HG03103 (cell line): Measurements from ENCODE around the gene STK32A.
A peak's percentile ranks its signal among the peaks of the same experiment; 100 is the strongest.

Experiments used
- ATAC-seq: cut with Tn5 transposase; IDR thresholded peaks from one replicate; pipeline ENCODE4 v1.9.1; 2021; ENCODE audit warnings: low read depth; ENCODE audit not compliant: unreplicated experiment

The STK32A gene

DNA sequence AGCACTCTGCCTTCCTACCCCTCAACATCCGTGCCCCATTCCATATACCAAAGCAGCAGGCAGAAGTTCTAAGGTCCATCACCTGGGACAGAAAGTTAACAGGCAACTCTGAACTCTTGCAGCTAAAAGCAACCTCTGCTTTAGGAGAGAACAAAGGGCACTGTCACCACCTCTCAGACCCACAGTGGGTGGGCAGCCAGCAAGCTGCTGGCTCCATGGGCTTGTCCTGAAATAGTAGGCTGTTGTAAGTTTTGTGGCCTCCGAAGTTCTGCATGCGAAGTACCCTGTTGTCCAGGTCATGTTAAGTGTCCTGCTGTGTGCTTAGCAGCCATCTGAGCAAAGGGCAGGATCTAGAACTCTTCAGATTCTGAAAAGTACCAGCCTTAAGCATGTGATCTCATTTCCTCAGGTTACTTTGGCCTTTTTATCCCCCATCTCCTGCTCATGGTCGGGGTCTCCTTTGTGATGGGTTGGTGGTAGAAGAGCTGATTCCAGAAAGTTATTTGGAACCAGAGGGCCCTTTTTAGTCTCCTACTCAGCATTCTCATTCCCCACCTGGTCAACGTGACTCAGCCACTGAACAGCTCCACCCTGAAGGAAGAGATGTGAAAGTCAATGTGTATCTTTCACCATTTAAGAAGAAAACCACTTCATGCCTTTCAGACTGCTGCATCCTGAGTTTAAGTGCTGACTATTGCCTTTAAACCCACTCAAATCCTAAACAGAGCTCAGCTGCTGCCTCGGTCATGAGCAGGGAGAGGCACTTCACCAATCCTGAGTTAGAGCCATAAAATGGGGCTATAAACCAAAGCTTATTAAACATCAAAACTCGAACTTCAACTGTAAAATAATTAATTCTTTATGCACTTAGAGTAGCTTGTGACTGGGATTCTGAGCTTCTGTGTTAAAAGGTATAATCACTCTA is 153.6 kb downstream of the STK32A start:
- ATAC-seq, result no peak

DNA sequence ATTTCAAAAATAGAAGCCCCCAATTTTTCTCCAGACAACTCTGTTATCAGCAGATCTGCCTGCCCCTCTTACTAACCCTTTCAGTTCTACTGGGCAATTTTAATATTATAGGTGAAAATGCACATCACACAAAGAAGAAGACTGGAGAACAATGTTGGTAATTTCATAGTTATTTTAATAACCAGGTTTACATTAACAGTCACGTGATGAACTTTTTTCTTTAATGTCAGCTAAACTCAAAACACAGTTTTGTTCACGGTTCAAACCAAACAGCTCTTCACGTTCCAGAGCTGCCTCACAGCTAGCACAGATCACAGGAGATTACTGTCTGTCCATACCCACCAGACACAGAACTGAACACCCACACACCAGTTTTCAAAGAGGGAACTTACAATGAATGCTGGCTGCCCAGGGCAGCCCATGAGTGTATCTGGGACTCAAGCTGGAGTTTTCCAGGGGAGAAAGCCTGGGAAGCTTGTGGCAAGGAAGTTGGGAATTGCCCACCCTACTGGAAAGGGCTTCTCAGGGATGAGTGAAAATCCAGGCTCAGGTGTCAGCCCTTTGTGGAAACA is 155.9 kb downstream of the STK32A start:
- ATAC-seq, result no peak

GRCh38 chr5:147391781-147392180 is 157.0 kb downstream of the STK32A start:
- ATAC-seq, result peak; percentile 79

- no peak for ATAC-seq
These were observed 159.2 kb downstream of the STK32A start for GRCh38 chr5:147393874-147394672.

- no peak for ATAC-seq
These were observed 161.4 kb downstream of the STK32A start for GRCh38 chr5:147396070-147396823.

GRCh38 chr5:147397616-147398015 is 162.8 kb downstream of the STK32A start:
- no peak for ATAC-seq

DNA sequence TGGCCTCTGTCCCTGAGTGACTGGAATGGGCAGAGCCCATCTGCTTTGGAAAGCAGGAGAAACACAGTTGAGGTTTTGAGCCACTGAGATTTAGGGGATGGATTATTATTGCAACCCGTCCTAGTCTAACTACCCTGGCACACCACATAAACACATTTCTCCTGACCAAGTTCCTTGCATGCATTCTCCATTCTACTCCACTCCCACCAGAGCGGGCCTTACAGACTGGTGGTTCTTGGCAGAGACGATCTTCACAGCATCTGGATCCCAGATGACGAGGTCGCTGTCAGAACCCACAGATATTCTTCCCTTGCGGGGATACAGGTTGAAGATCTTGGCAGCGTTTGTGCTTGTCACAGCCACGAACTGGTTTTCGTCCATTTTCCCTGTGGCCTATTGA is 164.0 kb downstream of the STK32A start:
- ATAC-seq, result no peak

DNA sequence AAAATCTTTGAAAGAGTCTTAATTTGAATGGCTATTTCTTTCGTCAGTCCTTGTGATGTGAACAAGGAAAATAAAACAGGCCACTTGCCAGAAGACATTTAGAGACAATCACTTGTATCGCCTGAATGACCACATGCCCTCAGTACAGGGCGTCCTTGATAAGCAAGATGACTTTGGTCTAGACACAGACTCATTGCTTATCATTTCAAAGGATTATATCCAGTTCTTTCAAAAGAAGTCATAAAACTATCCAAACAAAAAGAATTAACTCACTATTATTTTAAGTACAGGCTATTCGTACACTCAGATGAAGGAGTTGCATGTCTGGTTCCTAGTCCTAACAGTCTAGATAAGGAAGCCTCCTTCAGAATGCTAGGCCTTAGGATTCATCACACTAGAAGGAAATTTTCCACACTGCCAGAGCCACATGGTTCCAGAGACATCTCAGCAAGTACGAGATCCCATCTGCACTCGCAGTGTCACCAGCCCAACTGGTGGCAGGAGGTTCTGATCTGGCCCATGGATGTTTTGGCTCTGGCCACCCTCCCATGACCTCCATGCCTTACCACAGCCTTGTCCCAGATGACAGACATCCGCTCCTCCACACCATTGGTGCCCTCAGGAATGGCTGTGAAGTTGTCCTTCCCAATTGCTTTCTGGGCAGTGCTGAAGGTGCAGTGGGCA is 165.4 kb downstream of the STK32A start:
- ATAC-seq, result no peak

DNA sequence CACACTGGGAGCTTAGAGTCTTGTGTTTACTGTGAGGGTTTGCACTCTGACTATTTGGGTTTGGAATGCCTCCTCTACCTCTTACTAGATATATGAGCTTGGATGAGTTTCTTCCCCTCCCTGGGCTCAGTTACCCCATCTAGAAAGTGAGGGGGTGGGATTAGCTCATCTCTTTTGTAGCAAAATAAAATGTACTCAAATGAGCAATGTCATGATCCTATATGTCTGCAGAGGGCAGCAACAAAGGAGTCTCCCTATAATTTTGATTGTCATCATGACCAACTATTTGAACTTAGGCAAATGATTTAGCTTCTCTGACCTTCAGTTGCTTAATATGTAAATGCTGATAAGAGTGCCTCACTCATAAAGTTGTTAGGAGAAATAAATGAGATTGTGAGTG is 166.1 kb downstream of the STK32A start:
- no peak for ATAC-seq

DNA sequence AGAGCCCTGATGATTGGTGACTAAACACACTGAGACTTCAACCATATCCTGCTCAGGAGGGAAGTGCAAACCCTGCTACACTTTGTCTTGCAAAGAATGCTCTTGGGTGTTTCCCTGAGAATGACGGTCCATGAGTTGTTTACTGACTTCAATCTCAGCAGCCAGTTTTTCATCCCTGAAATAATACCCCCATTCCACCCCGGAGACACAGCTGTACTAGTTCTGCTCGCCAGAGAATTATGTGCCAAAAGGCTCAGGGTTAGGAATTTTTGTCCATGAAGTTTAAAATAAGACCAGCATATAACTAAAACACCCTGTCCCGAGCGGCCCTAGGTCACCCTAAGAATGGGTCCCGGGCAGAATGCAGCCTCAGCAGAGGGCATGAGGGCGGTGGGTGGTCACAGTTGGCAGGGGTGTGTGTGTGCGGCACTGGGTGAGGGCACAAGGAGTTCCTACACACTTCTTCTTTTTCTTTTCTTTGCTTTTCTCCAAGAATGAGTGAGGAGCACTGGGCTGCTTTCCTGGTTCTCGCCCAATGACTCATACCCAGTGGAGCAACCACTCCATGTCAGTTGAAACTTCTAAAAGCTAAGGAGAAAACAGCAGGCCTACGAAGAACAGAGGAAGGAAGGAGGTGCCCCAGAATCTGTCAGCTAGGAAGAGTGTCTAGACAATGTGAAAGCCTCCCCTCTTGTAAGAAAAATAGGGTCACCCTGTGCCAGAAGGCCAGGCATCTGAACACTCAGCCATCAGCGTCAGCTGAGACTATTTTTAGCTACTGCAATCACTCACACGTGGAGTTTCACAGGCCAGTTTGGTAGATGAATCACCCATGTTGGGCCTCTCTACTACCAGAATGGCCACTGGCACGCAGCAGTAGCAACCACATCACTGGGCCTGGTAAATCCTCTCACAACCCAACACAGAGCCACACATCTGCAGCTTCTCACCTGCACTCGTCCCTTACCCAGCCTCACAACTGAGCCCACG is 169.1 kb downstream of the STK32A start:
- ATAC-seq, result peak; percentile 81

- ATAC-seq, result peak; percentile 16
These were observed 169.9 kb downstream of the STK32A start for GRCh38 chr5:147404706-147405105.

DNA sequence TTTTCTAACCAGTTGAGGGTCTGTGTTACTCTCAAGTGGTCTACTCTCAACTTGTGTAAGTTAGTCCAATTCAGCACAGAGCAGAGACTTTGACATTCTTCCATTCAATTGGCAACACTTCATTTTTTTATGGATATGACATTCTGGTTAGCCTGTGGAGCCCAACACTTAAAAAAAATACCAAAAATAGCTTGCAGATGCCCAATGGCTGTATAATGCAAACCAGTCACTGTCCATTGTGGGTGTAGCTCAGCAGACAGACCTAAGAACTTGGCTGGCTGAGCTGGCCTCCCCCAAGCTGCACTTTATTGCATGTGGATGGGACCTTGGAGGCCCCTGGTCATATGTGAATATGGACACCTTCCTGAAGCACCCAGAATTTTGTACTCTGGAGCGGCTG is 171.8 kb downstream of the STK32A start:
- ATAC-seq, result no peak

DNA sequence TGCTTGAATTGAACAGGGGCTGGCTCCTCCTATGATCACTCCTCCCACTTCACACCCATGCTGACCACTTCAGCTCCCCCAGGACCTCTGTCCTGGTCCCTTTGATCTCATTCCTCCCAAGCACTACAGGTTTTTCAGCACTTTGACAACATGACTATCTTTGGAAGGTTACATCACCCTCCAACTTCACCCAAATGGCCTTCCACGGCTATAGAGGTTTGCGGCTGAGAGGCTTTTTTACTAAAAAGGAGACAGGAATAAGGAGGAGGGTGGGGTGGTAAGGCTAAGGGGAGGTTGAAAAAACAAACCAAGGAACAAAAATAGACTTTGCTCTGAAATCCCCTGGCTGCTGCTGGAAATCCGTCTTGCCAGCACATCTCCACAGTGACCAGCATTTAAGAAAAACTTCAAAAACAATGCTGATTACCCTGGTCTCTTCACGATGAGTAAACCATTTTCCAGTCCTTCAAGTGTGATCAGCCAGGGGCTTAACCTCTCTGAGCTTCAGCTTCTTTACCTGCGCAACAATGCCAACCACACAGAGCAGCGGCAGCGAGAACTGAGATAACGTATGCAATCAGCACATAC is 172.4 kb downstream of the STK32A start:
- ATAC-seq, result no peak

DNA sequence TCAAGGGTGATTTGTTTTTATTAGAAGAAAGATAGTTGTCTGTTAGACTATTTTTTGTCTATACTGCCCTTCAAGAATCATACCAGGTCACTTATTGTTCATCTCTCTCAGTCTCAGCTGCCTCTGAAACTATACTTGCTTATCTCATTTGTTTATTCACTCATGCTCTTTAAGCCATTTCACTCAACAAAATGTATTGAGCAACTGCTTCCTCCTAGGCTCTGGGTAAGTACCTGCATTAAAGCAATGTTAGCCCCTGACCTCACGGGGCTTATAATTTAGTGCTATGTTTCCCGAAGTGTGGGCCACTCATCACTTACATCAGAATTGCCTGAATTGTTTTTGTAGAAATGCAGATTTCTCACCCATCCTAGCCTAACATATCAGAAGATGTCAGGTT is 174.2 kb downstream of the STK32A start:
- no peak for ATAC-seq

- ATAC-seq, result no peak
These were observed 175.9 kb downstream of the STK32A start for GRCh38 chr5:147410496-147411358.

DNA sequence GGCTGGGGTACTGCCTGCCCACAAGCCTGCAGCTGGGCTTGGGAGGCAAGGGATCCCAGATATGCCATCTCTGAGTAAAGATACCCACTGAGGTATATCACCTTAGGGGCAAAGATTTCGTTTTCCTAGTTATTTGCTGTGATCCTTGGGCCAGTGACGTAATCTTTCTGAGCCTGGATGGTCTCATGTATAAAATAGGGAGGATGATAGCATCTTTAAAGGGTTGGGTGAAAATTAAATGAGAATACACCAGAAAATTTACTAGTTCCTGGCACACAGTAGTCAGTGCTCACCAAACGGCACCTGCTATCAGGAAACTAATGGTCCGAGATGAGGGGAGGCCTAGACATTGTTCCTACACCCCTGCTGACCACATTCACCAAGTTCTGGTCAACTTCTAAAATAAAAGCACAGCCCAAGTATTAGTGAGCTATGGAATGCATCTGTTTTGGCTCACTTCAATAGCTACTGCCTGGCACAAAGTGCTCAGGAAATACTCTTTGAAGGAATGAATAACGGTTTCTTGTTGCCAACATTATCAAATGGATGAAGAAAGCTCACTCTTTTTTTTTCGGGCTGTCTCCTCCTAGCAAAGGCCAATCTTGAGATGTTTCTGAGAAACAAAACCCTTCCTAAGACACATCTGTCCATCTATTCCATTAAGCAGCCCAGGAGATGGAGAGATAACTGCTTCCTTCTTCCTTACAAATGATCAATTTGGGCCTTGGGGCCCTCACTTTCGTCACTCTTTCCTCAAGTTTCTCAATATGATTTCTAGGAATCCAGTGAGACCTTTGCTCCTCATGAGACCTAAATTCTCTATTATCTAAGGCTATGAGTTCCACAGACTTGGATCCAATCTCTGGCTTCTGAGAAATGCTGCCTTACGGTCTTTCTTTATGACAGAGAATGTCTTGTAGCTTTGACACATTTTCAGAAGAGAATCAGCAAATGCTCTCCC is 176.8 kb downstream of the STK32A start:
- no peak for ATAC-seq
